HFFc6 (cell line): ENCODE results near the gene FEN1. TPM values are rescaled to one million over a fixed set of nuclear protein-coding genes. Genes with fewer than 3 reads are reported as not detected.

Experiments used
- DNase-seq: peaks from one replicate; pipeline ENCODE4 v3.0.0-alpha.2; 2018
- H3K27ac Mint-ChIP-seq: 2 replicates; pipeline ENCODE4 v1.8.0; 2020; ENCODE audit warnings: mild to moderate bottlenecking, mixed read lengths
- H3K27me3 Mint-ChIP-seq: 2 replicates; pipeline ENCODE4 v1.8.0; 2021; ENCODE audit warnings: mild to moderate bottlenecking, moderate library complexity, mixed read lengths; ENCODE audit not compliant: insufficient read depth
- H3K36me3 Mint-ChIP-seq: 2 replicates; pipeline ENCODE4 v1.8.0; 2021; ENCODE audit warnings: low read depth, mixed read lengths
- H3K4me1 Mint-ChIP-seq: 2 replicates; pipeline ENCODE4 v1.8.0; 2020; ENCODE audit warnings: low read depth, mixed read lengths
- H3K4me3 Mint-ChIP-seq: 2 replicates; pipeline ENCODE4 v1.8.0; 2020; ENCODE audit warnings: mild to moderate bottlenecking, moderate library complexity, mixed read lengths
- H3K9me3 Mint-ChIP-seq: 2 replicates; pipeline ENCODE4 v1.8.0; 2020; ENCODE audit warnings: mild to moderate bottlenecking, mixed read lengths
- CTCF ChIP-seq: fragments of 200-600 bp; sonication (generic); IDR thresholded peaks from 2 replicates; pipeline ENCODE4 v1.5.0; 2021; ENCODE audit warnings: antibody characterized with exemption, mild to moderate bottlenecking
- total RNA-seq, 6 experiments: library from RNA; stranded (reverse); fragmentation: NEBNext Ultra II Directional; extraction: Animal tissue kit (Norgen Biotek cat#: 25700); gene quantifications; 2 replicates in 1 of 6; 3 replicates in 5 of 6; pipeline ENCODE4 v1.2.3, GENCODE V29; 2021

FEN1 gene
- total RNA-seq, 6 experiments from 2014 or later: 25.6 to 45.6 (median 37.4) TPM

GRCh38 chr11:61756147-61756451 lies 36.6 kb upstream of the FEN1 start:
- H3K36me3 Mint-ChIP-seq: no peaks in the 10 kb centered on the region
- no peak overlapping the region for H3K27ac Mint-ChIP-seq
- no peaks in the 10 kb centered on the region for H3K9me3 Mint-ChIP-seq
- no peak for TF ChIP-seq CTCF
- peaks cover 9% of the 10 kb centered on the region for H3K27me3 Mint-ChIP-seq
- no peak overlapping the region for H3K4me3 Mint-ChIP-seq
- H3K4me1 Mint-ChIP-seq: peaks cover 13% of the 10 kb centered on the region
- no peak for DNase-seq

GRCh38 chr11:61756452-61757212 lies 36.1 kb upstream of the FEN1 start:
- H3K9me3 Mint-ChIP-seq: no peaks in the 10 kb centered on the region
- peaks cover 13% of the 10 kb centered on the region for H3K4me1 Mint-ChIP-seq
- no peak overlapping the region for H3K4me3 Mint-ChIP-seq
- H3K36me3 Mint-ChIP-seq: no peaks in the 10 kb centered on the region
- peaks cover 9% of the 10 kb centered on the region for H3K27me3 Mint-ChIP-seq
- no peak for TF ChIP-seq CTCF
- H3K27ac Mint-ChIP-seq: peak overlapping the region; percentile 29; the same call in 1 of the 2 replicates
- no peak for DNase-seq

- Mint-ChIP-seq H3K27ac (no peak overlapping the region), H3K4me1 (peaks cover 13% of the 10 kb centered on the region), H3K9me3 (no peaks in the 10 kb centered on the region), H3K4me3 (no peak overlapping the region), H3K36me3 (no peaks in the 10 kb centered on the region), H3K27me3 (peaks cover 16% of the 10 kb centered on the region)
- DNase-seq: no peak
- TF ChIP-seq CTCF: no peak
Measured at GRCh38 chr11:61757213-61757862, 35.4 kb upstream of the FEN1 start.

GRCh38 chr11:61760946-61761345 lies 31.8 kb upstream of the FEN1 start:
- H3K4me1 Mint-ChIP-seq: peaks cover 9% of the 10 kb centered on the region
- no peak for TF ChIP-seq CTCF
- peaks cover 18% of the 10 kb centered on the region for H3K27me3 Mint-ChIP-seq
- no peak for DNase-seq
- no peak overlapping the region for H3K27ac Mint-ChIP-seq
- no peak overlapping the region for H3K4me3 Mint-ChIP-seq
- no peaks in the 10 kb centered on the region for H3K36me3 Mint-ChIP-seq
- H3K9me3 Mint-ChIP-seq: no peaks in the 10 kb centered on the region

- DNase-seq: no peak
- no peak for TF ChIP-seq CTCF
- Mint-ChIP-seq H3K4me1 (peaks cover 2% of the 10 kb centered on the region), H3K27ac (no peak overlapping the region), H3K36me3 (no peaks in the 10 kb centered on the region), H3K4me3 (no peak overlapping the region), H3K27me3 (peaks cover 18% of the 10 kb centered on the region), H3K9me3 (no peaks in the 10 kb centered on the region)
Measured at GRCh38 chr11:61761440-61762222, 31.1 kb upstream of the FEN1 start.
